GM12875 (cell line): ENCODE data around the gene RUNX2.

ENCODE experiments used
- H3K4me3 ChIP-seq: one replicate; pipeline ENCODE4 v1.5.1; 2011; ENCODE audit warnings: low read depth, low read length, control low read depth
- CTCF ChIP-seq: IDR thresholded peaks from 2 replicates; pipeline ENCODE4 v1.5.1; 2011; ENCODE audit warnings: low read depth, mild to moderate bottlenecking, control low read depth, inconsistent platforms, low read length, moderate library complexity, borderline replicate concordance; ENCODE audit not compliant: insufficient read depth

Gene RUNX2

GRCh38 chr6:45504947-45505346 lies 176.8 kb downstream of the RUNX2 start:
- no peak for TF ChIP-seq CTCF
- H3K4me3 ChIP-seq: no peak overlapping the region

GRCh38 chr6:45505470-45505869 lies 177.3 kb downstream of the RUNX2 start:
- H3K4me3 ChIP-seq: no peak overlapping the region
- no peak for TF ChIP-seq CTCF

GRCh38 chr6:45507186-45507585 lies 179.1 kb downstream of the RUNX2 start:
- no peak for TF ChIP-seq CTCF
- H3K4me3 ChIP-seq: no peak overlapping the region

GRCh38 chr6:45509426-45509825 lies 181.3 kb downstream of the RUNX2 start:
- no peak overlapping the region for H3K4me3 ChIP-seq
- TF ChIP-seq CTCF: no peak

GRCh38 chr6:45512717-45513116 lies 184.6 kb downstream of the RUNX2 start:
- TF ChIP-seq CTCF: no peak
- no peak overlapping the region for H3K4me3 ChIP-seq

- no peak for TF ChIP-seq CTCF
- H3K4me3 ChIP-seq: no peak overlapping the region
These were observed 185.1 kb downstream of the RUNX2 start for GRCh38 chr6:45513213-45513618.

- TF ChIP-seq CTCF: no peak
- H3K4me3 ChIP-seq: no peak overlapping the region
These were observed 185.7 kb downstream of the RUNX2 start for GRCh38 chr6:45513843-45514242.
